Skeletal muscle cell (primary cell): ENCODE measurements around the gene ATOH8.
"Not testable (repeated sequence)": the region's sequence is repeated elsewhere in the genome, so short reads cannot be mapped to it uniquely, and the experiment has no call there.

Experiments used
- DNase-seq: peaks from one replicate; pipeline ENCODE4 v3.0.0-alpha.2; 2010; ENCODE audit warnings: low read depth
- H3K4me3 ChIP-seq: 2 replicates; pipeline ENCODE4 v1.5.1; 2011; ENCODE audit warnings: low read depth, mild to moderate bottlenecking, control low read depth, low read length, moderate library complexity

The ATOH8 gene

GRCh38 chr2:85753525-85754312, at the start of gene ATOH8:
Gene ATOH8, plus strand, starts transcription at chr2:85753991. Its CDS starts 199 bp downstream, at chr2:85754190.
- peak within 1 kb of the TSS; percentile 80 for H3K4me3 ChIP-seq
- no peak for DNase-seq

GRCh38 chr2:85704038-85704437, 49.8 kb upstream of the ATOH8 start:
- H3K4me3 ChIP-seq, result no peak overlapping the region
- DNase-seq, result no peak

DNA sequence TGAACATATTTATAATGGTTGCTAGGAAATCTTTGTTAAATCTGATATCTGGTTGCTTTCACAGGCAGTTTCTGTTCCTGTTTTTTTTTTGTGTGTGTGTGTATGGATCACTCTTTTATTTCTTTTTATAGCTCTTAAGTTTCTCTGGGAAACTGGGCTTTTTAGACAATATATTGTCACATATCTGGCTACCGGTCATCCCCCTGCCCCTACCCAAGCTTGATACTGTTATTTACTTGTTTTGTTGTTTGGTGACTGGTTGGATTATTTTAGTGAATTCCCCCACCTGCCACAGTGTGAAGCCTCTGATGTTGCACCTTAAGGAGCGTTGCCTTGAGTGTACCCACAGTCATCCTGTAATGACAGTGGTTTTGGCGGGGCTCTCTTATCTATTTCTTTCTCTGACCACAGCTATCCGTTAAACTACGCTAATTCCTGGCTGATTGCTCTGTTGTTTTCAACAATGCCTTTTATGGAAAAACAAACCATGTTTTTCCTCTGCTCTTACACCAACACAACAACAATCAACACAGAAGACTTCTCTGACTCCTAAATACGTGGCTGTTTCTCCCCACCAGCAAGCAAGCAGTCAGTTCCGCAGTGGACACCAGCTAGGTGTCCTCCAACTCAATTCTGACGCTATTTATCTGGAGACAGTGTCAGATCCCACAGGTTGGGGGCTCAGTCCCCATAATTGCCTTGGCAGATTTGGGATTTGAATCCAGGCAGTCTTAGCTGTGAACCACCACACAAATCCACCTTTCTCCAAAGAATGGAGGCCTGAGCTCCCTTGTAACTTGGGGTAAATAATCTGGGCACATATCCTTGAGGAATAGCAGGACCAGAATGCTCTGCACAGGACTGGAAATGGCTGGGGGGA, 48.8 kb upstream of the ATOH8 start:
- H3K4me3 ChIP-seq, result no peak overlapping the region
- no peak for DNase-seq

- DNase-seq, result peak; percentile 96
- no peak overlapping the region for H3K4me3 ChIP-seq
These were observed 48.1 kb upstream of the ATOH8 start for GRCh38 chr2:85705680-85706039.

DNA sequence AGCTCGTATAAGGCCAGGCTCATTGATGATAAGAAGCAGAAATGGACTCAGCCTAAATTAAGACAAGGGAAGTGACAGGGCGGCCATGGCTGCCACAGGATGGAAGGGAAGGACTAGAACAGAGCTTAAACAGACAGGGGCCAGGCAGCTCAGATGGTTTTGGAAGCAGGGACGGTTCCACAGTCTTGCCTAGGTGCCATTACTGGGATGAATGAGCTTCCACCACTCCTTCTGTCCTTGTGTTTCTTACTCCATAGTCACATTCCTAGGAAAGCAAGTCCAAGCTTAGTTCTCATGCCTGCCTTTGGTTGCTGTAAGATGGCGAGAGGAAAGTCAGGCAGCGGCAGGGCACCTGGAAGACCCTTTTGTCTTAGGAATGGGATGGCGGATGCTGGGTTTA, 47.7 kb upstream of the ATOH8 start:
- DNase-seq, result no peak
- no peak overlapping the region for H3K4me3 ChIP-seq

DNA sequence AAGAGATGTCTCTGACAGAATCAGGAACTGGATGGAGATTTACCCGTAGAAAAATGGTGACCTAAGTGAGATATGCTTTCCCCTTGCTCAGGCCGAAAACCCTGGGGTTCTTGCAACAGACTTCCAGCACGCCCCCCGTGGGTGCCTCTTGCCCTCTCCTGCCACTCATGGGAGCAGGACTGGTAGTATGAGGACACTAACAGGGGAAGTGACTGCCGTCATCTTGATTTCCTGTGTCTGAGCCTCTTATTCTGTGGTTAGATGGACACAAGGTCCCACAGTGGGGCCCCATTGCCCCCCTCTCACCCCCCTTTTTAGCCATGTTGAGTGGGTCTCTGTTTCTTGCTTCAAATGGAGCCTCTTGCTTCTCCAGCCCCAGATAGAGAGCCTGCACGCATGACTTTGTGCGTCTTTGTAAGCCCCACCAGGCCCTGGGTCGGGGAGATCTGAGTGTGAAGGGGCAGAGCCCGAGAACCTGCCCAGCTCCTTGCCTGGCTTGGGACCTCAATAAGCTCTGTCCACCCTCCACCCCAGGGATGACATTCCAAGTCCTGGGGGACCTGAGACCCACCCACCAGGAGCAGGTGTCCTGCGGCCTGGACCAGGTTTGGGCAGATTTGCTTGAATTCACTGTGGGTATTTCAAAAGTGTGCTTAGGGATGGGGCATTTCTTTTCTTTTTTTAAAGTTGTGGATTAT, 47.0 kb upstream of the ATOH8 start:
- H3K4me3 ChIP-seq, result no peak overlapping the region
- DNase-seq, result no peak

- peak; percentile 62 for DNase-seq
- H3K4me3 ChIP-seq, result no peak overlapping the region
These were observed 46.5 kb upstream of the ATOH8 start for GRCh38 chr2:85707304-85707703.

DNA sequence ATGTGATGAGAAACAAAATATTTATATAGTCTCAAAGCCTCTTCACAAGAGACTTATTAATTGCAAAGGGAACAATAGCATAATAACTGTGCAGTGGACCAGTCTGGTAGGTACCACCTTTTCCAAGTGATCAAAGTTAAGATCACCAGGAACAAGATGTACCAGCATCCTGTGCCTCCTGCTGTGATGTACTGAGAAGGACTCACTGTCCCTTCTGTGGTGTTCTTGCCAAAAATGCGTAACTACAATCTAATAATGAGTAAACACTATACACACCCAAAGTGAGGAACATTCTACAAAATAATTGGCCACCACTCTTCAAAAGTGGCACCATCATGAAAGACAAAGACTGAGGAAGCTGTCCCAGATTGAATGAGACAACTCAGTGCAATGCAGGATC, 45.1 kb upstream of the ATOH8 start:
- no peak overlapping the region for H3K4me3 ChIP-seq
- DNase-seq, result no peak

DNA sequence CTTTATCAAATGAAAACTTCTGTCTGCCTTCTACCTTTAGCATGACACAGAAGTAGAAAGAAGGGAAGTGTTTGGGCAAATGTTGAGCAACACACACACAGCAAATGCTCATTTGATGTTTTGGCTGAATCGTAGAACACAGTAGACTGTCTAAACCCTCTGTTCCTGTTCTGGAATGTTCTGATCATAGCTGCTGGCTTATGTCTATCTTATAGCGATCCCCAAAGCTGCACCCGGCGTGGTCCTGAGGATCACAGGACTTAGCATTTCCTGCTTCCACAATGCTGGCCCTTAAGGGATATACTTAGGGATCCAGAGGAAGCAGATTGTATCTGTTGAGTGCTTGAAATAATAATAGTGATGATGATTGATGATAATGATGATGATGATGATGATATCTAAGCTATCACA, 44.4 kb upstream of the ATOH8 start:
- H3K4me3 ChIP-seq, result no peak overlapping the region
- no peak for DNase-seq

- no peak overlapping the region for H3K4me3 ChIP-seq
- no peak for DNase-seq
These were observed 42.9 kb upstream of the ATOH8 start for GRCh38 chr2:85710687-85711577.

GRCh38 chr2:85711578-85712060, 42.2 kb upstream of the ATOH8 start:
- DNase-seq, result no peak
- no peak overlapping the region for H3K4me3 ChIP-seq

GRCh38 chr2:85712336-85712735, 41.5 kb upstream of the ATOH8 start:
- DNase-seq, result no peak
- no peak overlapping the region for H3K4me3 ChIP-seq

- DNase-seq, result peak; percentile 86
- H3K4me3 ChIP-seq, result no peak overlapping the region
These were observed 40.8 kb upstream of the ATOH8 start for GRCh38 chr2:85712849-85713612.

DNA sequence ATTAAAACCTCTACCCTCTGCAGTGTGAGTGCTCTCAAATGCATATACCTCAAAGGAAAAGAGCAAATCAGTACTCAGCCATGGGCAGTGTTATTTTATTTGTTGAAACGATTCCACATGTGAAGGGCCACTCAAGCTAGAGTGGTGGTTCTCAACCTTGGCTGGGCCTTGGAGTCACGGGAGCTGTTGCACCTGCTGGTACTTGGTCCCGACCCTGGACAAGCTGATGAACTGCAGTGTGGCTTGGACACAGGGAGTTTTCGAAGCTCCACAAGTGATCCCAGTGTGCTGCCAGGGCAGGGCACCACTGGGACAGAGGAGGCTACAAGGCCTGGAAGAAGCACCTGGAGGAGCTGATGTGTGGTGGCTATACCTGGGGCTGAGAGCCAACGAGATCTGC, 40.0 kb upstream of the ATOH8 start:
- no peak overlapping the region for H3K4me3 ChIP-seq
- no peak for DNase-seq

DNA sequence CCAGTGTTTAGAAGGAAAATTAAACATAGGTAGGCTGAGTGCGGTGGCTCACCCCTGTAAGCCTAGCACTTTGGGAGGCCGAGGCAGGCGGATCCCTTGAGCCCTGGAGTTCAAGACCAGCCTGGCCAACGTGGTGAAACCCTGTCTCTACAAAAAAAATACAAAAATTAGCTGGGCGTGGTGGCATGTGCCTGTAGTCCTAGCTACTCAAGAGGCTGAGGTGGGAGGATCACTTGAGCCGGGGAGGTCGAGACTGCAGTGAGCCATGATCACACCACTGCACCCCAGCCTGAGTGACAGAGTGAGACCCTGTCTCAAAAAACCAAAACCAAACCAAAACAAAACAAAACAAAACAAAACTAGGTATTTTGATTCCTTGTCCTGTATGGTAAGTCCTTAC, 39.4 kb upstream of the ATOH8 start:
- DNase-seq, H3K4me3 ChIP-seq: not testable (repeated sequence)

DNA sequence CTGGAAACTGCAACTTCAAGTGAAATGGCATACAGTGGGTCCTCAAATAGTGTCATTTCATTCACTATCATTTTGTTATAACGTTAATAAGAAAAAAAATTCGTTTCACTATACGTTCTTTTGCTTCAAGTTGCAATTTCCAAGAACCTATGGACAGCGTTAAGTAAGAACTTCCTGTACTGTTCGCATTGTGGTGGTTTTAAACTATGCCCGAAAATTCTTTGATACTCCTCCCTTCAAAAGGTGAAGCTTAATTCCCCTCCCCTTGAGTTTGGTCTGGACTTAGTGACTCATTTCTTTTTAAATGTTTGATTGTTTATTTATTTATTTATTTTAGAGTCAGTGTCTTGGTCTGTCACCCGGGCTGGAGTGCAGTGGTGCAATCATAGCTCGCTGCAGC, 39.0 kb upstream of the ATOH8 start:
- DNase-seq, result no peak
- no peak overlapping the region for H3K4me3 ChIP-seq

- no peak for DNase-seq
These were observed 37.4 kb upstream of the ATOH8 start for GRCh38 chr2:85716346-85716914.

More at GRCh38 chr2:85716346-85716914, 37.4 kb upstream of the ATOH8 start:
- H3K4me3 ChIP-seq, result no peak overlapping the region
